AG10803 (cell line): ENCODE data around the gene POM121L2.

Source experiments
- DNase-seq: peaks from one replicate; pipeline ENCODE4 v3.0.0; 2010; ENCODE audit warnings: low read depth
- H3K4me3 ChIP-seq: 2 replicates; pipeline ENCODE4 v1.5.1; 2011; ENCODE audit warnings: mild to moderate bottlenecking, low read length, control low read depth
- TF ChIP-seq, protein P1 (sequence below): conservative IDR thresholded peaks from 2 replicates; pipeline ENCODE4 v1.5.1; 2011; ENCODE audit warnings: mild to moderate bottlenecking, low read length, control low read depth, inconsistent platforms

The POM121L2 gene

DNA sequence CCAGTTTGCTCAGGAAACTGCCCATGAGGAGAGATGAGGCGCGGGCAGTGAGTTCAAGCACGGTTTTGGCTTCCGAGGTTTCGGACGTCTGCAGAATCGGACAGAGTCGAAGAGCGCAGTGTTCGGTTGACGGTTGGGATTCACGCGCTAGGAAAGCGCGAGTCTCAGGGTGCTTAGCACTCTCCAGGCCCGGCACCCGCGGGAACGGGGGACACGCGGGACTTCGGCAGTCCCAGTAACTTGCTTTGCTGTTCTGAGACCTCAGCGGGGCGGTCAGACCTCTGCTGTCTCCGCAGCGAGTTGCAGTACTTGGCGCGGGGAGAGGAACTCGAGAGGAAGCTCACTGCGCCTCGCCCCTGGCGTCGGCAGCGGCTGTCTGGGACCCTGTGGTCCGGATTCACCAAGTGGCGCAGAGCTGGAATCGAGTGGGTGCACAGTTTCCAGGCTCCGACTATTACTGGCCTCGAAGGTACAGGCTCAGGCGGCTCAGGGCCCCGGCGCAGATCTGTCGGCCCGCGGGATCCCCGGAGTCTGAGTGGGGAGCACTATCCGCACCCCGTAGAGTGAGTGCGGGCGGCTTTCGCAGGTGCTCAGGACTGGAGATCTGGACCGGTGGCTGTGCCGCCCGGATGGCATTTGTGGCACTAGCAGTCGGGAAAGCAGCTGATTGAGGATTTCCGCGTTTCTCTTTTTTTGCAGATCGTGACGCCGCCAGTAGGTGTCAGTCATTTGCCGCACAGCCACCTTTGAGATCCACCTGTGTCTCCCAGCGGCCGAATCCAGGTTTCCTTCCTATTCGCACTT, at the start of gene POM121L2:
TSS of gene POM121L2 (minus strand) at position 128 of the 804 bp plus-strand sequence. CDS start at position 25, 103 bp downstream.
- peak within 1 kb of the TSS; percentile 57 for H3K4me3 ChIP-seq
- DNase-seq: peak; percentile 28
- TF ChIP-seq, protein P1, sequence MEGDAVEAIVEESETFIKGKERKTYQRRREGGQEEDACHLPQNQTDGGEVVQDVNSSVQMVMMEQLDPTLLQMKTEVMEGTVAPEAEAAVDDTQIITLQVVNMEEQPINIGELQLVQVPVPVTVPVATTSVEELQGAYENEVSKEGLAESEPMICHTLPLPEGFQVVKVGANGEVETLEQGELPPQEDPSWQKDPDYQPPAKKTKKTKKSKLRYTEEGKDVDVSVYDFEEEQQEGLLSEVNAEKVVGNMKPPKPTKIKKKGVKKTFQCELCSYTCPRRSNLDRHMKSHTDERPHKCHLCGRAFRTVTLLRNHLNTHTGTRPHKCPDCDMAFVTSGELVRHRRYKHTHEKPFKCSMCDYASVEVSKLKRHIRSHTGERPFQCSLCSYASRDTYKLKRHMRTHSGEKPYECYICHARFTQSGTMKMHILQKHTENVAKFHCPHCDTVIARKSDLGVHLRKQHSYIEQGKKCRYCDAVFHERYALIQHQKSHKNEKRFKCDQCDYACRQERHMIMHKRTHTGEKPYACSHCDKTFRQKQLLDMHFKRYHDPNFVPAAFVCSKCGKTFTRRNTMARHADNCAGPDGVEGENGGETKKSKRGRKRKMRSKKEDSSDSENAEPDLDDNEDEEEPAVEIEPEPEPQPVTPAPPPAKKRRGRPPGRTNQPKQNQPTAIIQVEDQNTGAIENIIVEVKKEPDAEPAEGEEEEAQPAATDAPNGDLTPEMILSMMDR: peak; percentile 57

DNA sequence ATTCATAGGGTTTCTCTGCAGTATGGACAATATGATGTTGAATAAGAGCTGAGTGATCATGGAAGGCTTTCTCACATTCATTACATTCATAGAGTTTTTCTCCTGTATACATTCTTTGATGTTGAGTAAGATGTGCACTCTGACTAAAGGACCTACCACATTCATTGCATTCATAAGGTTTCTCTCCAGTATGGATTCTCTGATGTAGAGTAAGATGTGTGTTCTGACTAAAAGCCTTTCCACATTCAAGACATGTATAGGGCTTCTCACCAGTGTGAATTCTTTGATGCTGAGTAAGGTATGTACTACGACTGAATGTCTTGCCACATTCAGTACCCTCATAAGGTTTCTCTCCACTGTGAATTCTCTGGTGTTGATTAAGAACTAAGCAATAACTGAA, 47.2 kb upstream of the POM121L2 start:
- no peak overlapping the region for H3K4me3 ChIP-seq
- DNase-seq: no peak
- TF ChIP-seq, protein P1: no peak

DNA sequence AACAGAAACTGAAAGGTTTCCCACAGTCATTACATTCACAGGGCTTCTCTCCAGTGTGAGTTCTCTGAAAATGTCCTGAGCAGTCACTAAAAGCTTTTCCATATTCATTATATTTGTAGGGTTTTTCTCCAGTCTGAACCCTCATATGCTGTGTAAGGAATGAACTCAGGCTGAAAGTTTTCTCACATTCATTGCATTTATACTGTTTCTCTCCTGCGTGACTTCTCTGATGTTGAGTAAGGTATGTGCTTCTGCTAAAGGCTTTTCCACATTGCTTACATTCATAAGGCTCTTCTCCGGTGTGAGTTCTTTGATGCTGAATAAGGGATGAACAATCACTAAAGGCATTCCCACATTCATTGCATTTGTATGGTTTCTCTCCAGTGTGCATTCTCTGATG, 46.7 kb upstream of the POM121L2 start:
- DNase-seq: no peak
- no peak overlapping the region for H3K4me3 ChIP-seq
- TF ChIP-seq, protein P1: no peak

- TF ChIP-seq, protein P1: no peak
- DNase-seq: no peak
- no peak overlapping the region for H3K4me3 ChIP-seq
Observed at GRCh38 chr6:27352850-27353249, 40.8 kb upstream of the POM121L2 start.

DNA sequence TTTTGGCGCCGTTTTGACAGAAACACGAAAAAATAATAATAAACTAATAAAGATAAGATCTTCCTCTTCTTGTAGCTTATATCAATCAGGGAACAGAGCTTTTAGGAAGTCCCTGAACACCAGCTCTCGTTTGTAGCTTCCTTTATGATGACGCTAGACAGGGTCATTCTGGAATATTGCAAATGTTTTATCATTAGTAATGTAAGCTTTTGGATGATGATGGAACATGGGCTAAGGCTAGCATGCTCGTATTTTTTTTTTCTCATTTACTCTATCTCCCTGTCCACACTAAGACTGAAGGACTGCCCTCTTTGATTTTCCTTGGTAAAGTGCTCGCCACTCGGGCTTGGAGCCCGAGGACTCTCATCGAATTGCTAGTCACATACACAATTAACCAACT, 22.1 kb upstream of the POM121L2 start:
- TF ChIP-seq, protein P1: no peak
- no peak for DNase-seq
- no peak overlapping the region for H3K4me3 ChIP-seq

GRCh38 chr6:27333642-27334040, 21.6 kb upstream of the POM121L2 start:
- TF ChIP-seq, protein P1: no peak
- DNase-seq: no peak
- H3K4me3 ChIP-seq: no peak overlapping the region; the same call in 1 of the 2 replicates
